Measurements from ENCODE around the gene CKAP2L. TPM values are rescaled to one million over a fixed set of nuclear protein-coding genes. Genes with fewer than 3 reads are reported as not detected.

CKAP2L gene
- total and polyA plus RNA-seq, 2 donors (not counting 3 experiments of a cell fraction or from before 2014, with no cell fraction given), result 3.4 to 30.7 TPM

DNA sequence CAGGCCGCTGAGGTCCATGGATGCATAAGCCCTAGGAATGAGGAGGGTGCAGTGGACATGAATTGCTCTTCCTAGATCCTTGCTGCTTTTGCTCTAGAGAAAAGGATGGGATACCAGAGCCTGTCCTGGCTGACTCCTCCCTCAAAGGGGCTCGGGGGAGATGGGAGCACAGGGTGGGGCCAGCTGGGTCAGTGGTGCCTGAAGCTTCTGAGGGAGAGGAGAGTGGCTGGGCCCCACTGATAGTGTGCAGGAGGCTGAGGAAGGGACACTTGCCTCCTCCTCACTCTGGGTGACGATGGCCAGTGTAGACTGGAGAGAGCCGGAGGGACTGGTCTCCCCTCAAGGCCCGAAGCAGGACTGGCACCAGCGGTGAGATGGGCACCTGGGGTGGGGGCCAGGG lies 43.6 kb downstream of the CKAP2L start, which contains the start of gene NT5DC4:
TSS of gene NT5DC4 (plus strand) at position 236 of the 400 bp plus-strand sequence. CDS start at position 296, 60 bp downstream.
- Histone ChIP-seq H4K20me1 (replicated peaks; ENCODE audit: control insufficient read depth, extremely low read depth, insufficient read depth, low read length) (no peaks in the 10 kb centered on the region), H2AFZ (ENCODE audit: low read depth, low read length) (no peak within 1 kb of the TSS), H3K4me1 (ENCODE audit: control insufficient read depth, extremely low read depth, insufficient read depth, low read length) (no peaks in the 10 kb centered on the region), H3K27ac (ENCODE audit: insufficient read depth, low read depth, low read length) (no peak within 1 kb of the TSS), H3K4me3 (replicated peaks in 1 of 3; ENCODE audit: insufficient read depth in 1 of 3, low read depth in 1 of 3, low read length in 3 of 3) (no peak within 1 kb of the TSS), H3K9ac (replicated peaks; ENCODE audit: extremely low read depth, insufficient read depth, low read length) (no peak within 1 kb of the TSS), H3K9me1 (replicated peaks; ENCODE audit: control insufficient read depth, extremely low read depth, insufficient read depth, low read length) (no peaks in the 10 kb centered on the region), H3K4me2 (ENCODE audit: insufficient read depth, low read length) (no peak within 1 kb of the TSS), H3K36me3 (ENCODE audit: control insufficient read depth in 2 of 2, extremely low read depth in 1 of 2, insufficient read depth in 2 of 2, low read length in 2 of 2) (no peaks in the 10 kb centered on the region), H3K27me3 (ENCODE audit: control insufficient read depth in 2 of 2, insufficient read depth in 2 of 2, low read length in 2 of 2) (peaks cover 0 to 7% of the 10 kb centered on the region in 2 experiments), H3K79me2 (ENCODE audit: control insufficient read depth, insufficient read depth, low read length) (no peaks in the 10 kb centered on the region), H3K9me3 (replicated peaks; ENCODE audit: control insufficient read depth, insufficient read depth, low read length) (no peaks in the 10 kb centered on the region)
- ChIA-PET POLR2A (no interaction called here), CTCF (interaction anchor here (1.1 kb wide), 1 partner anchor 94 kb away, joined by 3 read pairs; no protein-coding TSS in a partner anchor)
- no TSS peak for BruUV-seq (replicated peaks)
- TF ChIP-seq POLR2AphosphoS5 (IDR thresholded peaks at IDR 0.05; ENCODE audit: insufficient read depth, low read depth, low read length) (no peak), GATA2 (IDR thresholded peaks at IDR 0.05; ENCODE audit: insufficient read depth, insufficient read length, low read depth, low read length) (no peak), EZH2 (IDR thresholded peaks at IDR 0.05; ENCODE audit: borderline replicate concordance, low read depth, low read length, severe bottlenecking) (no peak), CTCF (IDR thresholded peaks at IDR 0.05; ENCODE audit: extremely low read depth in 1 of 2, insufficient read depth in 1 of 2, low read depth in 1 of 2, low read length in 2 of 2) (no peak), POLR2A (IDR thresholded peaks at IDR 0.05; ENCODE audit: low read depth, low read length) (no peak), FOS (IDR thresholded peaks at IDR 0.05; ENCODE audit: borderline replicate concordance, insufficient read depth, low read length) (no peak), MYC (IDR thresholded peaks at IDR 0.05; ENCODE audit: low read depth, low read length) (no peak), MAX (IDR thresholded peaks at IDR 0.05; ENCODE audit: insufficient read depth, insufficient read length) (no peak)
- no peak for FAIRE-seq
- no peak for DNase-seq (ENCODE audit: low read depth, low spot score)
- intact Hi-C loops (cut with micrococcal nuclease) (no loop called here), dilution Hi-C loops (cut with MboI; ENCODE audit: extremely low pct_ligation_motif_present, low sequenced_read_pairs) (no loop called here)

Data from endothelial cell of umbilical vein (primary cell).